Measurements from ENCODE around the gene GUCY2D. TPM values are rescaled to one million over a fixed set of nuclear protein-coding genes. Genes with fewer than 3 reads are reported as not detected.

Gene GUCY2D
- total and polyA plus RNA-seq, 2 donors from 2014 or later, result 0.19 to 0.24 TPM

- no peaks in the 10 kb centered on the region for H3K36me3 ChIP-seq (ENCODE audit: control insufficient read depth in 2 of 3, insufficient read depth in 3 of 3, low read length in 3 of 3)
- H3K4me3 ChIP-seq (ENCODE audit: low read length in 3 of 3), result no peak overlapping the region
- DNase-seq (peak in 3 of 5 donors; percentile 64 to 94 (median 93)), FAIRE-seq (peak; percentile 58)
- H3K4me1 ChIP-seq (ENCODE audit: control insufficient read depth in 2 of 3, insufficient read depth in 2 of 3, low read depth in 1 of 3, low read length in 3 of 3), result peaks cover 0 to 3% (median 0%) of the 10 kb centered on the region in 3 donors
- H3K27me3 ChIP-seq (ENCODE audit: control insufficient read depth, insufficient read depth, low read length), result no peaks in the 10 kb centered on the region
- TF ChIP-seq CTCF (IDR thresholded peaks at IDR 0.05; ENCODE audit: borderline replicate concordance, extremely low read depth, insufficient read depth), result peak; percentile 73
- intact Hi-C loops (cut with DNase I), result loop anchor here (5.0 kb wide), 2 partner anchors 76 to 126 kb away; no protein-coding TSS in a partner anchor
- H3K9me3 ChIP-seq (ENCODE audit: control insufficient read depth in 2 of 3, insufficient read depth in 1 of 3, low read length in 3 of 3), result no peaks in the 10 kb centered on the region
- H3K27ac ChIP-seq (ENCODE audit: low read depth in 2 of 2, low read length in 2 of 2), result no peak overlapping the region
- no peak overlapping the region for H3K9ac ChIP-seq (ENCODE audit: low read length in 3 of 3)
Observed at GRCh38 chr17:7988750-7989178, 13.7 kb upstream of the GUCY2D start.

GRCh38 chr17:7989781-7990655, 12.4 kb upstream of the GUCY2D start:
- H3K36me3 ChIP-seq (ENCODE audit: control insufficient read depth in 2 of 3, insufficient read depth in 3 of 3, low read length in 3 of 3), result no peaks in the 10 kb centered on the region
- DNase-seq (peak; percentile 89 to 91 (median 90)), FAIRE-seq (no peak)
- no peaks in the 10 kb centered on the region for H3K27me3 ChIP-seq (ENCODE audit: control insufficient read depth, insufficient read depth, low read length)
- H3K9ac ChIP-seq (ENCODE audit: low read length in 3 of 3), result peak overlapping the region in 1 of 3 donors; percentile 46
- intact Hi-C loops (cut with DNase I), result loop anchor here (5.0 kb wide), 2 partner anchors 78 to 128 kb away; no protein-coding TSS in a partner anchor
- TF ChIP-seq CTCF (IDR thresholded peaks at IDR 0.05; ENCODE audit: borderline replicate concordance, extremely low read depth, insufficient read depth), result peak; percentile 89
- no peaks in the 10 kb centered on the region for H3K9me3 ChIP-seq (ENCODE audit: control insufficient read depth in 2 of 3, insufficient read depth in 1 of 3, low read length in 3 of 3)
- peaks cover 0 to 3% (median 0%) of the 10 kb centered on the region in 3 donors for H3K4me1 ChIP-seq (ENCODE audit: control insufficient read depth in 2 of 3, insufficient read depth in 2 of 3, low read depth in 1 of 3, low read length in 3 of 3)
- H3K27ac ChIP-seq (ENCODE audit: low read depth in 2 of 2, low read length in 2 of 2), result no peak overlapping the region
- H3K4me3 ChIP-seq (ENCODE audit: low read length in 3 of 3), result peak overlapping the region in 1 of 3 donors; percentile 64

GRCh38 chr17:7992516-7992915, 9.9 kb upstream of the GUCY2D start:
- no peak for FAIRE-seq
- intact Hi-C loops (cut with DNase I), result no loop called here

More at GRCh38 chr17:7992516-7992915, 9.9 kb upstream of the GUCY2D start:
- Histone ChIP-seq H3K27ac (ENCODE audit: low read depth in 2 of 2, low read length in 2 of 2) (no peak overlapping the region), H3K9ac (ENCODE audit: low read length in 3 of 3) (no peak overlapping the region), H3K4me1 (ENCODE audit: control insufficient read depth in 2 of 3, insufficient read depth in 2 of 3, low read depth in 1 of 3, low read length in 3 of 3) (peaks cover 0 to 3% (median 0%) of the 10 kb centered on the region in 3 donors), H3K4me3 (ENCODE audit: low read length in 3 of 3) (no peak overlapping the region), H3K36me3 (ENCODE audit: control insufficient read depth in 2 of 3, insufficient read depth in 3 of 3, low read length in 3 of 3) (no peaks in the 10 kb centered on the region), H3K27me3 (ENCODE audit: control insufficient read depth, insufficient read depth, low read length) (no peaks in the 10 kb centered on the region), H3K9me3 (ENCODE audit: control insufficient read depth in 2 of 3, insufficient read depth in 1 of 3, low read length in 3 of 3) (no peaks in the 10 kb centered on the region)
- no peak for TF ChIP-seq CTCF (IDR thresholded peaks at IDR 0.05; ENCODE audit: borderline replicate concordance, extremely low read depth, insufficient read depth)
- DNase-seq, result no peak

Measured in kidney (tissue), 14 donors.